HG02852 (cell line): Measurements from ENCODE around the gene ZFAND3.
"Not testable (repeated sequence)": the region's sequence is repeated elsewhere in the genome, so short reads cannot be mapped to it uniquely, and the experiment has no call there.

ENCODE experiments used
- ATAC-seq: cut with Tn5 transposase; IDR thresholded peaks from one replicate; pipeline ENCODE4 v1.9.1; 2021; ENCODE audit warnings: mild to moderate bottlenecking, moderate library complexity; ENCODE audit not compliant: unreplicated experiment

Gene ZFAND3

DNA sequence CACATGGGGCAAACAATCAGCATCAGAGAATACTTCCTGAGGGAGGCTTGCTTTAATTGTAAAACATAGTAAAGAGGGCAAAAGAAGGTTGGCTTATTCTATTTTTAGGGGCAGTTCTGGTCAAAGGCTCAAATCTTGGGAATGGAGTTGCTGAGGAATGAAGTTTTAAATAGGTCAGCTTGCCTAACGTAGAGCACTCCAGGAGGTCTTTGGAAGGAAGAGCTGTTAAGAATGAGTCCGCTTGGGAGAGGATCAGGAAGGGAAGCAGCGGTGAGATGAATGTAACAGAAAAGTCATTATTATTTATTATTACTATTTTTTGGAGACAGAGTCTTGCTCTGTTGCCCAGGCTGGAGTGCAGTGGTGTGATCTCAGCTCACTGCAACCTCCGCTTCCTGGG, 108.7 kb downstream of the ZFAND3 start:
- ATAC-seq = no peak

DNA sequence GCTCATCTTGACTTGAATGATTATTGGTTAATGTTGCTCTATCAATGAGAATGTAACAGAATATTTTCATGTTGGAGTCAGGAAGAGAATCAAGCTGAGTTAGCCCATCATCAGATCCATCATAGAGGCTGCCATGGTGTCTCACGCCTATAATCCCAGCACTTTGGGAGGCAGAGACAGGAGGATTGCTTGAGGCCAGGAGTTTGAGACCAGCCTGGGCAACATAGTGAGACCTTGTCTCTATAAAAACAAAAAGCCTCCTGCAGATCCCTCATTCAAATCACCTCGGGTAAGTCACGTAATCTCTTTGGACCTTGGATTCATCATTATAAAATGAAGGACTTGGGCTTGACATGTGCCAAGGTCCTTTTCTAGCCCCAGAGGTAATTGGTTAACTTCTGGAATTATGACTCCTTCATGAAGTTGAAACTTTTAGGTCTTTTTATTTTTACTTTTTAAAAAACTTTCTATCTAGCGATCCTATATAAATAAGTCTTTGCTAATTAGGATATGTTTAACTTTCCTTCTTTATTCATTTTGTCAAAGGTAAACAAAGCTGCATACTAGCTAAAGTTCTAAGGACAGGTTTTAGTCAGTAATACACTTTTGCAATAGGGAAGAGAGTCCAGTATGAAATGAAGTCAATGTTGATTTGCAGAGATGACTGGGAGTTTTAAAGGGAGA, 110.9 kb downstream of the ZFAND3 start:
- no peak for ATAC-seq

DNA sequence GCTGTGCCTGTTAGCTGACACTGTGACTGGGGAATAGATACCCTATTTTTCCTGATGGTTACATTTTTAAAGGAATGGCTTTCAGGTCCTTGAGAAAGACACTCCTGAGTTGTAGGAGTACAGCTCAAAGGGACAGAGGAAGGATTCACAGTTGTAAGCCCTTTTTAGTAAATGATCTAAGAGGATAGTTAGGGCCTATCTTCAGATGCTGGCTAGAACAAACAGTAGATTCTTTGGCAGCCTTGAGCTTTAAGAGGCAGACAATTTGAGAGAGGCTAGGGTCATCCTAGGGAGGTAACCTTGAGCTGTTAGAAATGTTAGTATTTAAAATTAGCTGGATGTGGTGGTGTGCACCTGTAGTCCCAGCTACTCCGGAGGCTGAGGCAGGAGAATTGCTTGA, 111.5 kb downstream of the ZFAND3 start:
- no peak for ATAC-seq

DNA sequence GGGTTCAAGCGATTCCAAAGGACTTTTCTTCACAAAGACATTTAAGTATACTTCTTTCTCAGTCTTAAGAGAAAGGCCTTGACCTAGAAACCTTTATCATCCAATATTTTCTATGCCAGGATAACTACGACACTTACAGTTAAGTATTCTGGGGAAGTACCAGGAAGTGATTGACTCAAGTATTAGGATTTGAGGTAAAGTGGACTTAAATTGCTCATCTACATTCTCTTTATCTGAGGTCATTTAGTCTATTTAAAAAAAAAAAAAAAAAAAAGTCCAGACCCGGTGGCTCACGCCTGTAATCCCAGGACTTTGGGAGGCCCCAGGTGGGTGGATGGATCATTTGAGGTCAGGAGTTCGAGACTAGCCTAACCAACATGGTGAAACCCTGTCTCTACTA, 114.7 kb downstream of the ZFAND3 start:
- no peak for ATAC-seq

DNA sequence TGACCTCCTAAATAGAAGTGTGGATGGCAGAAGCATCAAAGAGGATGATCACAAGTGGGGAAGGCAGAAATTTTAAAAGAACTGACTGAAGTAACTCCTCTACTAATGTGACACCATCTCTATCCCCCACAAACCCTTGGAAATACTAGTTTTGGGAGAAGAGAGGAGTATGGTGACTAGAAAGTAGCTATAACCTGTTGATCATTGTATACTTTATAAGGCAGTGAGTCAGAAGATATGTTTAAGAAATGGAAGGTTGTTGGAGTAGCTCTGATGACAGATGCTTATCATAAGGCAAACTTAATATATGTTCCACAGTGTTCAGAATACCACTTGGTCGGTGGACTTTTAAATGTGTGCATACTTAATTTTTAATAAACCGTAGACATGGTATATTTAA, 116.6 kb downstream of the ZFAND3 start:
- ATAC-seq = no peak

DNA sequence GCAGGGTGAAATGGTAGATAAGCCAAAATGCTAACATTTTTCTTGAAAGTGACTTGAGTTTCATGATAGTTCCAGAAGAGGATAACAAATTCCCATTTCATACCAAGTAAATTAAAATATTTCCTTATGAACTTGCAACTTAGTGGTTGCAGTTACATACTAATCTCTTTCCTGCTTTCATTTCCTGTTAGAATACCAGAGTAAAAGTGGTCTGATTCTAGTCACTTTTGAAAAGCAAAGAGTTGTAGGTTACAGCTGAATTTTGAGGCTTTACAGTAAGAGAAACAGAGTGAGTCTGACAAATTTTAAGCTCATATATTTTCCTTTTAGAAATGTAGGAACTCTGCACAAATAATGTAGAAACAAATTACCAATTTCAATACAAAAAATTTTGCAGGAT, 117.4 kb downstream of the ZFAND3 start:
- no peak for ATAC-seq

DNA sequence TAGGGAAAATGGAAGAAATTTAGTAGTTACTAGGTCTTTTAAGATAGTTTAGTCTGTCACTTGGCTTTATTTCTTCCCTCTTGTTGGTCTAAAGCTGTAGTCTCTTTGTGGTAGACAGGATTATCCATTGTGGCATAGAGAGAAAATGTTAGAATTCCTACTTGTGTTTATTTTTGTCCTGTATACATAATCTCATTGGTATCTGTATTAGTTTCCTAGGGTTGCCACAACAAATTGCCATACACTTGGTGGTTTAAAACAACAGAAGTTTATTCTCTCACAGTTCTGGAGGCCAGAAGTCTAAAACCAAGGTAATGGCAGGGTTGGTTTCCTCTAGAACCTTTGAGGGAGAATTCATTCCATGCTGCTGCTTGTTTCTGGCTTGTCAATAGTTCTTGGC, 119.4 kb downstream of the ZFAND3 start:
- ATAC-seq = no peak

DNA sequence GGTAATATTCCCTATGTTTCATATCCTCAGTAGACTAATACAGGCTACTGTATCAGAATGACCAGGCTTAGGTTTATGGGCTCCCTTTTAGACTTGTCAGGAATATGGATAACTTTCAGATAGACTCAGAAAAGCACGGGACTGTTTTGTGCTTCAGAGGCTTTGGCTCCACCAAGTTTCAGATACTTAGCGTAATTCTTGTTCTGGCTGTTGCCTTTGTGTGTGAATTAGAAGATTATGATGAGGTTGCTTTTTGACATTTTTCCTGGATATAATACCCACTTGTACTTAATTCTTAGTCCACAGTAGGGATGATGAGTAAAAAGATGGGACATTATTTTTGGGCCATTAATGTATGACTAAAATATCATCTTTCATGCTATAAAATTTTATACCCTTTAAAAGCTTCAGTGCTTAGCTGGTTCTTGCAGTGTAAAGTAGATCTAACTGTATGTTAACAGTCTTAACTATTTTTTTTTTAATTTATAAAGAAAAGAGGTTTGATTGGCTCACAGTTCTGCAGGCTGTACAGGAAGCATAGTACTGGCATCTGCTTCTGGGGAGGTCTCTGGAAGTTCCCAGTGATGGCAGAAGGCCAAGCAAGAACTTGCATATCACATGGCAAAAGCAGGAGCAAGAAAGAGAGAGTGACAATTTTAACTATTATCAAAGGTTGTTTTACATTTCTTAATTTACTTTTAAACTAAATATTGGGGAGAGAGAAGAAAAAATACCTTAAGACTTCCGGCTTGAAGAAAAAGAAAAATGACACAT, 120.7 kb downstream of the ZFAND3 start:
- ATAC-seq = no peak

DNA sequence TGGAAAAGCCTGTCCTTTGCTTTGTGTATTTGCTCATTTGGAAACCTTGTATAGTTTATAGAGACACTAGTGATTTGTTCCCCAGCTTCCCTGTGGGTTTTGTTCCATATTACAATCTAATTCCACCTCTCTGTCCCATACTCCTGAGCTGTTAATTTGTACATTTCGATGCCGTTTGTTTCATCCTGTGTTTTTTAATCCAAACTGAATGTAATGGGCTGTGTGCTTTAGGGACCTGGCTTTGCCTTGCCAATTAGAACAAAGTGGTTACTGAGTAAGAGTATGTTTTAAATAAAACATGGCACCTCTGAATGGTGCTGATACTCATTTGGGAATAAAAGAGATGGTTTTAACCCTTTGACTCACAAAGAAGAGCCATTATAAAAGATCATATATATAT, 122.3 kb downstream of the ZFAND3 start:
- ATAC-seq = no peak

DNA sequence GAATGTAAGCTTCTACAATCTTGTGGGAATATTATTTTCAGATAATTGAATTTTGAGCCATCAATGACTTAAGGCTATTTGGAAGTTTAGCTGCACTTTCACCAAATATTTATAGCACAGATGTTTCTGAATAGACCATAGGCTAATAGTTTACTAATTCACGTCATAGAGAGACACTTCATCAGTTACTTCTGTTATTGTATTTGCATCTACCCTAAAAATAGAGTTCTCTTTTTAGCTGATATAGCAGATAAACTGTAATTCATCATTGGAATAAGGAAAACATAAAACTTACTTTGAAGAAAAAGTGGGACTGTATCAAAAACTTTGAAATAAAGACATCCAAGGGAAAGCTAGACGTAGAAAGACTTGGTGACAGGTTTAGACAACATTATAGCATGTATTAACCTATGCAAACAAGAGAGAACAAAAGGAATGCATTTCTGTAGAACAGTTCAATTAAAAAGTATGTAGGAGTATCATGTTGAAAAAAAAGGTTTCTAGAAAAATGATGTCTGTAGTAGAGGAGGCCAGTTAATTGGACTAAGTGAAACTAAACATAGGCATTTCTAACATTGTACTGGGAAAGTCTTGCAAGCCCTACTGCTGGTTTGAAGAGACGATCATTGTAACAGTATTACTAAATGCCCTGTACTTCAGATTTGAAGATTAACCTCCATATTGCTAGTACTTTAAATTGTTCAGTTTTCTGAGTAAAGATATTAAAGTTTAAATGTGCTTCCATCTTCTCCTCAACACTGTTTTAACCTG, 123.3 kb downstream of the ZFAND3 start:
- ATAC-seq = no peak

DNA sequence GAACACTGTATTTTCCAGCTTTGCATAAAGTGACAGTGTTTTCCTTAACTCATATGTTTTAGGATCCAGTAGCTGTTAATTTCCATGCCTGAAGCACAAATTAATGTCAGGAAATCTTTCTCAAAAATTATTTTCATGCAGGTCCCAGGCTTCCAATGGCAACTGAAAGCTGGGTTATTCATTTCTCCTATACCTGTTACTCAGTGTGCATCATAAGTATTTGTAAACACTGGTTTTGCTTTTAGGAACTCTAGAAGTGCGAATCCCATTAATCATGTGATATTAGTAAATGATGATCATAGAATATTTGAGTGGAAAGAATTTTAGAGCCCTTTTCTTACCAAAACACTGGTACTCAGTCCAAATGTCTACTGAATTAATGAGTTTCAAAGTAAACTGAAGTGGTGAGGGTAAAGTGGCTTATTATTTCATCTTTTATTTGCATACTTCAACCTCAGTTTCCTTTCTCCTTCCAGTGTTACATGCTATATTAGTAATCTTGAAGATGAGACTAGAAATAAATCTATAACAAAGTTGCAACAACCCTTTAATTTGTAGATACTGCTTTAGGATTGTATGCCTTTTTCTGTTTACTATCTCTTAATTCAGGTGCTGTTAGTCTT, 124.0 kb downstream of the ZFAND3 start:
- ATAC-seq = no peak

DNA sequence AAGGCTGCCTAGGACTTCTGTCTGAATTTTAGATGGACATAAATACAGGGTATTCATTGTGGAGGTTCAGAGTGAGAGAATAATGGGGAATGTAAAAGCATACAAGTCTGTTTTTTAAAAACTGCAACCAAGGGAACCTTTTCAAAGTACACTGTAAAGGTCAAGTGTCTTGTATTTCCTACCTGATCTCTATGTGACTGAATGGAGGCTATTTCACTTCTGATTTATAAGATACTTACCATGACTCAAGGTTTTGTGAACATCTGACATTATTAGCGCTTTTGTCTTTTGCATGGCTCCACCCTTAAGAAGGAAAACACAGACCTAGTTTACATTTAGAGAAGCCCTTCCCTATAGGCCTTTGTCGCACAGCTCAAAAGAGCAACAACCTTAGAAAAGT, 126.5 kb downstream of the ZFAND3 start:
- no peak for ATAC-seq

DNA sequence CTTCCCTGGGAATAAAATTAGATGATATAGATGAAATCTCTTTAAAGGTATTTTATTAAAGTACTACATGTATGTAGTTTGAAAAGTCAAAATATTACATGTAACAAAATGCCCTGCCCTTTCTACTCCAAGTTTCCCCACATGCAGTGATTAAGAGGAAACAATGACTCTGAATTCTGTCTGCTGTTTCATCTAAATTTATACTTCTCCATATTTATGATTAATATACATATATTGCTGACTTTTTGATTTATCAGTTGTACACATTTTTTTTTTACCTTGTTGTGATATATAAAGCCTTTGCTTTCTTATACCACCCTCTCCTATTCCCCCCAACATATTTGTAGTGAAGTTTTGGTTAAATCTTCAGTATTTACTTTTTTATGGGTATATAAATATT, 127.9 kb downstream of the ZFAND3 start:
- no peak for ATAC-seq

DNA sequence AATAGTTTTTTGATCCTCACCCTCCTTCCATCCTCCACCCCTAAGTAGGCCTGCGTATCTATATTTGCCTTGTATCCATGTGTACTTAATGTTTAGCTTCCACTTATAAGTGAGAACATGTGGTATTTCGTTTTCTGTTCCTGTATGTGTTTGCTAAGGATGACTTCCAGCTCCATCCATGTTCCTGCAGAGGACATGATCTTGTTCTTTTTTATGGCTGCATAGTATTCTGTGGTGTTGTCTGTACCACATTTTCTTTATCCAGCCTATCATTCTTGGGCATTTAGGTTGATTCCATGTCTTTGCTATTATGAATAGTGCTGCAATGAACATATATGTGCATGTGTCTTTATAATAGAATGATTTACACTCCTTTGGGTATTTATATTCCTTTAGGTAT, 129.1 kb downstream of the ZFAND3 start:
- not testable (repeated sequence) for ATAC-seq

DNA sequence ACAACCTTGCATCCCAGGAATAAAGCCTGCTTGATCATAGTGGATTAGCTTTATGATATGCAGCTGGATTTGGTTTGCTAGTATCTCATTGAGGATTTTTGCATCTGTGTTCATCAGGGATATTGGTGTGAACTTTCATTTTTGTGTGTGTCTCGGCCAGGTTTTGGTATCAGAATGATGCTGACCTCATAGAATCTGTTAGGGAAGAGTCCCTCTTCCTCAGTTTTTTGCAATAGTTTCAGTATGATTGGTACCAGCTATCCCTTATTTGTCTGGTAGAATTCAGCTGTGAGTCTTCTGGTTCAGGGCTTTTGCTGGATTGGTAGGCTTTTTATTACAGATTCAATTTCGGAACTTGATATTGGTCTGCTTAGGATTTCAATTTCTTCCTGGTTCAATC, 132.5 kb downstream of the ZFAND3 start:
- ATAC-seq = no peak

DNA sequence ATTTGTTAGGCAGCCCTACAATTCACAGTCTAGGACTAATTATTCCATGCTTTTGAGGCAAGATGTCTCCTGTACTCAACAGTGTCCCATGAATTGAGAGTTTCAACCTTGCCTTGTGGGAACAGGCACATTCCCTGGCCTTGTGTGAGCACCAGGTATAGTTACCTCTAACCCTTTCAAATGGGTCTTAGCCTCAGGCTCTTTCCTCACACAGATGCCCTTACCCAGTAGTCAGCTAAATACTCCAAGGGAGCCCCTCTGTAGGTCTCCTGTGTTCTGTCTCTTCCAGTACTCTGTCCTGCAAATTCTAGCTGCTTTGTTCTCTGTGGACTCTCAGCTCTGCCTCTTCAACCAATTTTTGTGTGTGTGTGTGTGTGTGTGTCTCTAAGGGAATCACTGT, 135.3 kb downstream of the ZFAND3 start:
- no peak for ATAC-seq

DNA sequence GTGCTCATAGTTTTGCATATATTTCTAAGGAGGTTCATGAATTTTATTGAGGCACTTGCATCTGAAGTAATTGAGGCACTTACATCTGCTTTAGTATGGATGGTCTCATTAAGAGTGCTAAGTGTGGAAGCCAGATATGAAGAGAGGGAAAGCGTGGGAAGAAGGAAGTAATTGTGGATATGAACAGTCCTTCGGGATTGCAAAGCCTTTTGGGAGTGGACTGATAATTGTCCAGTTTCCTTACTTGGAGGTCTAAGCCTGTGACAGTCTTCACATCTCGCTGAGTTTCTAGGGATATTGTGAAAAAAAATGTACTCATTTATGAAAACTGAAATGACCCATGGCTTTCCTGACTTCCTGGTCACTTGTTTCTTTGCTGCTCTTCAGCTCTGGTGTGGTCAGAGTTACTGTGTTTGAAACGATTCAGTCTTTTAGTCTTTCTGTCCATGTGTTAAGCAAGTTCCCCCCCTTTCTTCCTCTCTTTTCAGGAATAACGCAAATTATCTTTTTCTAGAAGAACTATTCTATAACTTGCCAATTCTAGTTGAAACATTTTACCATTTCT, 137.3 kb downstream of the ZFAND3 start:
- ATAC-seq = no peak

DNA sequence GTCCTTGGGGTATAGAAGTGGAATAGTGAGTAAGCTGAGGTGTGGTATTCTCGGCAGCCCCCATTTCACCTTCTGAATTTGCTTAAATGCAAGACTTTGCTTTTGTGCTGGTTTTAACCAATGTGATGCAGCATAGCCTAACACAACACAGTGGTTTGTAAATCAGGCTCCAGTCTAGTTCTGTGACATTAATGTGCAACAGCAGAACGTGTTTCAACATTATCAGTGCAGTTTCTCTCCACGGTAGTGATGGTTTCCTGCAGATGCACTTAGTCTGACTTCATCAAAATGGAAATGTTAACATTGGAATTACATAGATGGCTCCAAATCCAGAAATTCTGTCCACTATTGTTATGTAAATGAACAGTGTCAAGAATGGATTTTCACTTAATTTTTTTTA, 139.5 kb downstream of the ZFAND3 start:
- ATAC-seq = no peak

DNA sequence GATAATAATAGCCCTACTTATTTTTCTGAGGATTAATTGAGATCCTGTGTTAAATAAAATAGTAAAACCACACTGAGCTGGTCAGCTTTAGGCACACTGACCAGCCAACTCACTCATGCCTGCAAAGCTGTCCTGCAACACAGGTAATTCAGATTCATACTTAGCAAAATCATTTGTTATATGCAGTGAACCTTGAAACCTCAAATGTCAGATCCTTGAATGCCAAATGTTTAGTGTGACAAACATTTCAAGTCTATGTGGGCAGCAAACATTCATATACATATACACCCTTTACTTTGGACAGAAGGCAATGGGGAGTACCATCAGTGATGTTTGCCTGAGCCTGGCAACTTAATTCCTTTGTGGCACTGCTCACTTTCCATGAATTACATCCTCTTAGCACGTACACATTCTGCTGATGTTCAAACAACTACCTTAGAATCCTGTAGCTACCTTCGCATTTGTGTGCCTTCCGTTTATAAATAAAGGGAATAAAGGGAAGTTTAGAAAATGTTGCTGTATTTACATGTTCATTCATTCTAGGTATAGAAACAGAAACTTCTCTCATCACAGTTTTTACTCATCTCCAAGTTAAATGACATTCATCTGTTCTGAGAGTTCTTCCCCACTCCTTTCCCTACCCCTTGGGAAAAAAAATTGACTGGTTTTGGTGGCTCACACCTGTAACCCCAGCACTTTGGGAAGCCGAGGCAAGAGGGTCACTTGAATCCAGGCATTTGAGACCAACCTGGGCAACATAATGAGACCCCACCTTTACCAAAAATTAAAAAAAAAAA, 140.8 kb downstream of the ZFAND3 start:
- no peak for ATAC-seq

DNA sequence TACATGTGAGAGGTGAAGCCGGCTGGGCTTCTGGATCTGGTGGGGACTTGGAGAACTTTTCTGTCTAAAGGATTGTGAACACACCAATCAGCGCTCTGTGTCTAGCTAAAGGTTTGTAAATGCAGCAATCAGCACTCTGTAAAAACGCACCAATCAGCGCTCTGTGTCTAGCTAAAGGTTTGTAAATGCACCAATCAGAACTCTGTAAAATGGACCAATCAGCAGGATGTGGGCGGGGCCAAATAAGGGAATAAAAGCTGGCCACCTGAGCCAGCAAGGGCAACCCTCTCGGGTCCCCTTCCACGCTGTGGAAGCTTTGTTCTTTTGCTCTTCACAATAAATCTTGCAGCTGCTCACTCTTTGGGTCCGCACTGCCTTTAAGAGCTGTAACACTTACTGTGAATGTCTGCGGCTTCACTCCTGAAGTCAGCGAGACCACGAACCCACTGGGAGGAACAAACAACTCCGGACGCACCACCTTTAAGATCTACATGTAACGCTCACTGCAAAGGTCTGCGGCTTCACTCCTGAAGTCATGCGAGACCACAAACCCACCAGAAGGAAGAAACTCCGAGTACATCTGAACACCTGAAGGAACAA, 143.1 kb downstream of the ZFAND3 start:
- ATAC-seq = not testable (repeated sequence)
